HCT116 (cell line): ENCODE measurements around the gene ERLIN1. TPM values are rescaled to one million over a fixed set of nuclear protein-coding genes. Genes with fewer than 3 reads are reported as not detected.

Experiments
- ATAC-seq: fragments of 200-7000 bp; cut with Tn5 transposase; 2 replicates; pipeline ENCODE4 v1.9.1; 2020; ENCODE audit warnings: mild to moderate bottlenecking, moderate library complexity
- BruUV-seq: library from RNA; stranded (reverse); fragments of 400-500 nt; replicated peaks from 2 replicates; lab custom pipeline; 2021; lab: Mats Ljungman, UMichigan
- CTCF ChIA-PET: fragments of 300-600 bp; sonication (Branson Sonifier 250); formaldehyde crosslinking; loops from one replicate; lab custom pipeline; 2021; ENCODE audit warnings: antibody characterized with exemption; lab: Charles Lee
- POLR2A ChIA-PET: fragments of 300-600, 350-600 bp; sonication (Branson Sonifier 250); formaldehyde crosslinking; loops from one replicate; lab custom pipeline; 2021; ENCODE audit warnings: antibody characterized with exemption; lab: Charles Lee
- RAD21 ChIA-PET, 2 experiments: fragments of 300-600 bp; sonication (Branson Sonifier 250); formaldehyde crosslinking; loops; one replicate each; lab custom pipeline; 2023; ENCODE audit warnings: low total read pairs in 2 of 2; ENCODE audit not compliant: uncharacterized antibody in 2 of 2, unreplicated experiment in 2 of 2, low non-redundant PET in 1 of 2; lab: Charles Lee
- DNase-seq: peaks from one replicate; pipeline ENCODE4 v3.0.0-alpha.2; 2010; ENCODE audit warnings: low read depth, low spot score
- H2AFZ ChIP-seq: fragments of 200-600 bp; shearing (Covaris generic), sonication (generic); 2 replicates; pipeline ENCODE4 v1.6.1; 2017; ENCODE audit warnings: low read depth, mixed run types, mixed read lengths, antibody characterized with exemption, low read length; ENCODE audit not compliant: poor library complexity, severe bottlenecking
- H3K27ac ChIP-seq: 2 replicates; pipeline ENCODE4 v1.5.1; 2012; ENCODE audit warnings: low read depth, low read length
- H3K27me3 ChIP-seq: fragments of 200-600 bp; sonication (generic); 2 replicates; pipeline ENCODE4 v1.6.1; 2016; ENCODE audit warnings: mixed run types, low read length, mixed read lengths; ENCODE audit not compliant: insufficient read depth
- H3K36me3 ChIP-seq, 2 experiments: fragments of 200-500 bp in 1 of 2; fragments of 200-600 bp in 1 of 2; sonication (Bioruptor generic) in 1 of 2; sonication (generic) in 1 of 2; 2 replicates each; pipeline versions ENCODE4 v1.5.1 to v1.6.1; 2014 to 2016; ENCODE audit warnings: low read length in 2 of 2, inconsistent platforms in 1 of 2, mixed read lengths in 1 of 2, mixed run types in 1 of 2; ENCODE audit not compliant: insufficient read depth in 2 of 2, control insufficient read depth in 1 of 2
- H3K4me1 ChIP-seq, 2 experiments: fragments of 200-600 bp in 1 of 2; sonication (generic) in 1 of 2; 2 replicates each; pipeline versions ENCODE4 v1.5.1 to v1.6.1; 2012 to 2017; ENCODE audit warnings: low read length in 2 of 2, inconsistent platforms in 1 of 2, mild to moderate bottlenecking in 1 of 2, mixed read lengths in 1 of 2, mixed run types in 1 of 2, moderate library complexity in 1 of 2; ENCODE audit not compliant: insufficient read depth in 2 of 2, control insufficient read depth in 1 of 2
- H3K4me2 ChIP-seq: fragments of 200-600 bp; sonication (generic); 2 replicates; pipeline ENCODE4 v1.6.1; 2017; ENCODE audit warnings: mixed run types, low read length, mixed read lengths
- H3K4me3 ChIP-seq, 2 experiments: fragments of 200-600 bp in 1 of 2; sonication (generic) in 1 of 2; replicated peaks in 1 of 2; 2 replicates each; pipeline ENCODE4 v1.5.1; 2011 to 2016; ENCODE audit warnings: low read length in 2 of 2, control low read depth in 1 of 2, low read depth in 1 of 2, mild to moderate bottlenecking in 1 of 2, mixed read lengths in 1 of 2, mixed run types in 1 of 2
- H3K79me2 ChIP-seq: fragments of 200-600 bp; sonication (generic); 2 replicates; pipeline ENCODE4 v1.6.1; 2017; ENCODE audit warnings: mild to moderate bottlenecking, mixed run types, low read length, moderate library complexity, mixed read lengths; ENCODE audit not compliant: insufficient read depth
- H3K9ac ChIP-seq: fragments of 200-600 bp; sonication (generic); 2 replicates; pipeline ENCODE4 v1.6.1; 2016; ENCODE audit warnings: low read length, mixed read lengths
- H3K9me2 ChIP-seq: fragments of 200-600 bp; sonication (generic), shearing (Covaris generic); 2 replicates; pipeline ENCODE4 v1.6.1; 2017; ENCODE audit warnings: mixed run types, mild to moderate bottlenecking, moderate library complexity; ENCODE audit not compliant: insufficient read depth
- H3K9me3 ChIP-seq, 2 experiments: fragments of 200-500 bp in 1 of 2; fragments of 200-600 bp in 1 of 2; sonication (Bioruptor generic) in 1 of 2; sonication (generic) in 1 of 2; 2 replicates each; pipeline ENCODE4 v1.6.1; 2014 to 2017; ENCODE audit warnings: low read length in 2 of 2, mixed read lengths in 2 of 2, inconsistent platforms in 1 of 2, low read depth in 1 of 2, mild to moderate bottlenecking in 1 of 2, mixed run types in 1 of 2, moderate library complexity in 1 of 2; ENCODE audit not compliant: control insufficient read depth in 1 of 2, insufficient read depth in 1 of 2
- H4K20me1 ChIP-seq: fragments of 200-600 bp; sonication (generic), shearing (Covaris generic); 2 replicates; pipeline ENCODE4 v1.6.1; 2017; ENCODE audit warnings: mixed run types, mild to moderate bottlenecking, moderate library complexity; ENCODE audit not compliant: insufficient read depth
- CEBPB ChIP-seq: IDR thresholded peaks from 2 replicates; pipeline ENCODE4 v1.6.1; 2012; ENCODE audit warnings: low read depth
- EZH2 ChIP-seq: fragments of 200-600 bp; sonication (generic); IDR thresholded peaks from 2 replicates; pipeline ENCODE4 v1.6.1; 2017; ENCODE audit warnings: antibody characterized with exemption, mixed run types
- intact Hi-C: fragments of 100-400 bp; cut with micrococcal nuclease; formaldehyde crosslinking; loops from 2 replicates; pipeline ENCODE4 v1.10.0; 2022
- total RNA-seq: library from RNA; stranded (reverse); gene quantifications from one replicate; pipeline ENCODE4 v1.2.1, GENCODE V29; 2021; ENCODE audit not compliant: unreplicated experiment
- TF ChIP-seq, protein P1 (sequence below): IDR thresholded peaks from 2 replicates; pipeline ENCODE4 v1.6.1; 2012; ENCODE audit warnings: low read depth
- TF ChIP-seq, protein P2 (sequence below): IDR thresholded peaks from 2 replicates; pipeline ENCODE4 v1.6.1; 2011; ENCODE audit warnings: mild to moderate bottlenecking, low read length, moderate library complexity; ENCODE audit not compliant: insufficient replicate concordance; ENCODE audit errors: extremely low read depth

Gene ERLIN1
- total RNA-seq, 1 experiment from 2014 or later: 64.5 TPM

DNA sequence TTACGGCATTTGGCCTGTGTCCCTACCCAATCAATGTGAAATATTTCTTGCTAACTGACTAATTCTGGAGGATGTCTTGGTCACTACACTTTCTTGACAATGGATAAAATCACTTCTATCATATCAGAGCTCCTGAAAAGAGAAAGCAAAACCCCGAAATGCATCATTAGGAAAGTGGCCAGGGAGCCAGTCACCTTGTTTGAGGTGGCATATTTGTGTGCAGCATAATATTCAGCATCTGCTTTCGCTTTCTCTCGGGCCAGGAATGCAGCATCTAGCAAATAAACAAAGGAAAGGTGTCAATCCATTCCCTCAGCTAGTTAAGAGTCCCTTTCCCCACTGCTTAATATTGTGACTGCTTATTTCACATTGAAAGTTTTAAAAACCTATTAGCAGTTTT is 31.2 kb downstream of the ERLIN1 start (continued):
- TF ChIP-seq, protein P1, sequence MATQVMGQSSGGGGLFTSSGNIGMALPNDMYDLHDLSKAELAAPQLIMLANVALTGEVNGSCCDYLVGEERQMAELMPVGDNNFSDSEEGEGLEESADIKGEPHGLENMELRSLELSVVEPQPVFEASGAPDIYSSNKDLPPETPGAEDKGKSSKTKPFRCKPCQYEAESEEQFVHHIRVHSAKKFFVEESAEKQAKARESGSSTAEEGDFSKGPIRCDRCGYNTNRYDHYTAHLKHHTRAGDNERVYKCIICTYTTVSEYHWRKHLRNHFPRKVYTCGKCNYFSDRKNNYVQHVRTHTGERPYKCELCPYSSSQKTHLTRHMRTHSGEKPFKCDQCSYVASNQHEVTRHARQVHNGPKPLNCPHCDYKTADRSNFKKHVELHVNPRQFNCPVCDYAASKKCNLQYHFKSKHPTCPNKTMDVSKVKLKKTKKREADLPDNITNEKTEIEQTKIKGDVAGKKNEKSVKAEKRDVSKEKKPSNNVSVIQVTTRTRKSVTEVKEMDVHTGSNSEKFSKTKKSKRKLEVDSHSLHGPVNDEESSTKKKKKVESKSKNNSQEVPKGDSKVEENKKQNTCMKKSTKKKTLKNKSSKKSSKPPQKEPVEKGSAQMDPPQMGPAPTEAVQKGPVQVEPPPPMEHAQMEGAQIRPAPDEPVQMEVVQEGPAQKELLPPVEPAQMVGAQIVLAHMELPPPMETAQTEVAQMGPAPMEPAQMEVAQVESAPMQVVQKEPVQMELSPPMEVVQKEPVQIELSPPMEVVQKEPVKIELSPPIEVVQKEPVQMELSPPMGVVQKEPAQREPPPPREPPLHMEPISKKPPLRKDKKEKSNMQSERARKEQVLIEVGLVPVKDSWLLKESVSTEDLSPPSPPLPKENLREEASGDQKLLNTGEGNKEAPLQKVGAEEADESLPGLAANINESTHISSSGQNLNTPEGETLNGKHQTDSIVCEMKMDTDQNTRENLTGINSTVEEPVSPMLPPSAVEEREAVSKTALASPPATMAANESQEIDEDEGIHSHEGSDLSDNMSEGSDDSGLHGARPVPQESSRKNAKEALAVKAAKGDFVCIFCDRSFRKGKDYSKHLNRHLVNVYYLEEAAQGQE: no peak
- TF ChIP-seq EZH2: no peak
- TF ChIP-seq, all 23 proteins: peak for 0

DNA sequence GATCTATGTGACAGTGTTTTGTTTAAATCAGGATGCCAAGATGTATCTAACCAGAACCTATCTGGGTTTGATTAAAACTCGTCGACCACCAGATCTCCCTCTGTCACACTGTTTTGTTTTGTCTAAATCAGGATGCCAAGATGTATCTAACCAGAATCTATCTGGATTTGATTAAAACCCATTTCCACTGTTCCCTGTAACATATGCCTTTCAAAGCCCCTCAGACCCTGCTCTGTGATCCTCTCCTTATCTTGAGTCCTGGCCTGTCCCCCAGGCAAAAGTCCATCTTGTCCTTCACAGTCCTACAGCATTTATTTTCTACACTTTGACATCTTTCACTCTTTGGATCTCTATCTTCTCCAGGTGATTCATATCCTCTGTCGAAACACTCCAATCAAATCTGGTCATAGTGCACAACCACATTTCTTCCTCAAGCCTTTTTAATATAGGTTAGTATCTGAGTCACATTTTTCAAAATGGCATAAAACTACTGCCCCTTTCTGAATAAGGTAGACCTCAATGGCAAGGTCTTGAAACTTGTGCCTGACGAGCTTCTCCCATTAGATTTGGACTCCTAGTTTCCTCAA is 32.5 kb downstream of the ERLIN1 start:
- intact Hi-C loops: no loop called here
- H3K9me3 ChIP-seq: no peaks in the 10 kb centered on the region
- H4K20me1 ChIP-seq: no peaks in the 10 kb centered on the region
- no peak overlapping the region for H2AFZ ChIP-seq
- no peak overlapping the region for H3K4me3 ChIP-seq
- ATAC-seq (no peak), DNase-seq (no peak)
- H3K9me2 ChIP-seq: no peaks in the 10 kb centered on the region
- peaks cover 0 to 14% of the 10 kb centered on the region in 2 experiments; a peak in 2 of 4 replicates for H3K4me1 ChIP-seq
- no peaks in the 10 kb centered on the region for H3K27me3 ChIP-seq
- no peak overlapping the region for H3K27ac ChIP-seq
- no TSS peak for BruUV-seq
- ChIA-PET RAD21 (no interaction called here), CTCF (no interaction called here), POLR2A (no interaction called here)
- H3K79me2 ChIP-seq: peaks cover 19% of the 10 kb centered on the region
- TF ChIP-seq, protein P2, sequence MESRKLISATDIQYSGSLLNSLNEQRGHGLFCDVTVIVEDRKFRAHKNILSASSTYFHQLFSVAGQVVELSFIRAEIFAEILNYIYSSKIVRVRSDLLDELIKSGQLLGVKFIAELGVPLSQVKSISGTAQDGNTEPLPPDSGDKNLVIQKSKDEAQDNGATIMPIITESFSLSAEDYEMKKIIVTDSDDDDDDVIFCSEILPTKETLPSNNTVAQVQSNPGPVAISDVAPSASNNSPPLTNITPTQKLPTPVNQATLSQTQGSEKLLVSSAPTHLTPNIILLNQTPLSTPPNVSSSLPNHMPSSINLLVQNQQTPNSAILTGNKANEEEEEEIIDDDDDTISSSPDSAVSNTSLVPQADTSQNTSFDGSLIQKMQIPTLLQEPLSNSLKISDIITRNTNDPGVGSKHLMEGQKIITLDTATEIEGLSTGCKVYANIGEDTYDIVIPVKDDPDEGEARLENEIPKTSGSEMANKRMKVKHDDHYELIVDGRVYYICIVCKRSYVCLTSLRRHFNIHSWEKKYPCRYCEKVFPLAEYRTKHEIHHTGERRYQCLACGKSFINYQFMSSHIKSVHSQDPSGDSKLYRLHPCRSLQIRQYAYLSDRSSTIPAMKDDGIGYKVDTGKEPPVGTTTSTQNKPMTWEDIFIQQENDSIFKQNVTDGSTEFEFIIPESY: no peak
- 0 out of 2 replicates have a peak, but pooled peaks have one; percentile 13 for TF ChIP-seq CEBPB
- H3K9ac ChIP-seq: no peak overlapping the region
- H3K4me2 ChIP-seq: no peak overlapping the region
- peaks cover 55 to 58% of the 10 kb centered on the region in 2 experiments for H3K36me3 ChIP-seq
